Activated effector memory CD4-positive, alpha-beta T cell treated with Interleukin-2 at 50 U/mL for 16 hours (primary cell): ENCODE results near the gene TXNRD1.
"Not testable (repeated sequence)": the region's sequence is repeated elsewhere in the genome, so short reads cannot be mapped to it uniquely, and the experiment has no call there.

Source experiments
- DNase-seq: peaks from one replicate; pipeline ENCODE4 v3.0.0-alpha.2; 2020

The TXNRD1 gene

DNA sequence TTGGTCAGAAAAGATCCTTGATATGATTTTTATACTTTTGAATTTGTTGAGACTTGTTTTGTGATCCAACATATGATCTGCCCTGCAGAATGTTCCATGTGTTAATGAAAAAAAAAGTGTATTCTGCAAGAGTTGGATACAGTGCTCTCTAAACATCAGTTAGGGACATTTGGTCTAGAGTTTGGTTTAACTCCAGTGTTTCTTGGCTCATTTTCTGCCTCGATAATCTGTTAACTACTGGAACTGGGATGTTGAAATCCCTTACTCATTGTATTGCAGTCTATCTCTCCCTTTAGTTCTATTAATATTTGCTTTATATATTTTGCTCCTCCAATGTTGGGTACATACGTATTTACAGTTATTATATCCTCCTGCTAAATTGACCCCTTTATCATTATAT, 18.3 kb upstream of the TXNRD1 start:
- DNase-seq, result no peak

DNA sequence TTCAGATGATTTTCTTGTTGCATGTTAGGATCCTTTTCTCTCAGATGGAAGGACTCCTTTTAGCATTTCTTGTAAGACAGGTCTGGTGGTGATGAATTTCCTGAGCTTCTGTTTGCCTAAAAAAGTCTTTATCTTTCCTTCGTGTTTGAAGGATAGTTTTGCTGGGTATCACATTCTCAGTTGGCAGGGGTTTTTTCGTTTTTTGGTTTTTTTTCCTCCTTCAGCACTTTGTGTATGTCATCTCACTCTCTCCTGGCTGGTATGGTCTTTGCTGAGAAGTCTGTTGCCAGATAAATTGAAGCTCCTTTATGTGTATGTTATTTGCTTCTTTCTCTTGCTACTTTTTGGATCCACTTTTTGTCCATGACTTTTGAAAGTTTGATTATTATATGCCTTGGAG, 15.6 kb upstream of the TXNRD1 start:
- no peak for DNase-seq

DNA sequence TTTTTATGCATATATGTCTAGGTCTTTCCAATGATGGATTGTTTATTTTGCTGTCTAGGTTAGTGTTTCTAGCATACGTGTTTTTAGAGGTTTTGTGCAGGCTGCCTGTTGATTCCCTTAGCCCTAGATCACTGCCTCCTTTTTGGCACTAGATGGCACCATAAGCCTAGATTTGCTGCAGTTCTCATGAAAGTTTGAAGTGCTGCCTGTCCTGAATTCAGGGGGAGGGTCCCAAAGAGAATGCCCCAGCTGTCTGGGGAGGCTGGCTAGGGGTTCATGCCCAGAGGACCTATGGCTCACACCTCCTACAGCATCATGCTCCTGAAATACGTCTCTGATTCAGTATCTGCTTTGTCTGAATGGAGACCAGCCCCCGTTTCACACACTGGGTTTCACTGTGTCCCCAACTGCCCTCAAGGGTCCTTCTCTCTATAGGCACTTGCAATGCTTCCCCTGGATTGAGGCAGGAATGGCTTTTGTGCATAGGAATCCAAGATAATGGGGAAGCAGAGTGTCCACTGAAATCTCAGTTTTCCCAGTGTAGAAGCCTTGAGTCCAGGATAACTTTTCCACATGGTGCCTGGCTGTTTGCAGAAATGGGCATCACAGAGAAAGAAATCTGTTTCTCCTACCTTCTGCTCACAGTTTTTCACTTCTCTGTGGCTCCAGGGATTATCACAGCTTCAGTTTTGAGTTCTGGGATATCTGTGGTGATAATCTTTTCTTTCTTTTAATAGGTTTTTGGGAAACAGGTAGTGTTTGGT, 14.2 kb upstream of the TXNRD1 start:
- peak; percentile 20 for DNase-seq

DNA sequence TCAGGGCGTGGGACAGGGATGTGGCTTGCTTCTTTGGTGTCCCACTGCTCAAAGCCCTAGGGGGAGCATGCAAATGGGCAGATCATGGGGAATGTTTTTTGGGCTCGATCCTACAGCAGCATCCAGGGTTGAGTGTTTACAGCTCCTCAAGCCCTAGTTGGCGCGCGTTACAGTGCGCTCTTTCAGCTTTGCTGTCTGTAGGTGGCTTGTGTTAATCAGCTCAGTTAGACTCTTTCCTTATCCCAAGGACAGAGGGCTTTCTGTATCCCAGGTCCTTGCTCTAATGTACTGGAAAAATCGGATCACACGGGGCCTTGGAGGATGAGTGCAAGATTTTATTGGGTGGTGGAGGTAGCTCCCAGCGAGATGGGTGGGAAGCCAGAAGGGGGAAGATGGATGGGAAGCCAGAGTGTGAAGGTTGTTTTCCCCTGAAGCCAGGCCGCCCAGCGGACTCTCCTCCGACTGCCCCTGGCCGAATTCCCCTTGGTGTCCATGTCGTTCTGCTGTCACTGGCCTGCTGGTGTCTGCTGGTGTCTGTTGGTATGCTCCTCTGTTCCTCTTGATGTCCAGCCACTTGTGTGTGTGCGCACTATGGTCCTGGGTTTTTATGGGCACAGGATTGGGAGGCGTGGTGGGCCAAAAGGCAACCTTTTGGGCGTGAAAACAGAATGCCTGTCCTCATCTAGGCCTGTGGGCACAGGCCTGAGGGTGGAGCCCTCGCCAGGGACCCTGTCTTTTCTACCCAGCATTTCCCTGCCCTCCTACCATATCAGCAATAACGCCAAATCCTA, 10.7 kb upstream of the TXNRD1 start:
- DNase-seq, result no peak

DNA sequence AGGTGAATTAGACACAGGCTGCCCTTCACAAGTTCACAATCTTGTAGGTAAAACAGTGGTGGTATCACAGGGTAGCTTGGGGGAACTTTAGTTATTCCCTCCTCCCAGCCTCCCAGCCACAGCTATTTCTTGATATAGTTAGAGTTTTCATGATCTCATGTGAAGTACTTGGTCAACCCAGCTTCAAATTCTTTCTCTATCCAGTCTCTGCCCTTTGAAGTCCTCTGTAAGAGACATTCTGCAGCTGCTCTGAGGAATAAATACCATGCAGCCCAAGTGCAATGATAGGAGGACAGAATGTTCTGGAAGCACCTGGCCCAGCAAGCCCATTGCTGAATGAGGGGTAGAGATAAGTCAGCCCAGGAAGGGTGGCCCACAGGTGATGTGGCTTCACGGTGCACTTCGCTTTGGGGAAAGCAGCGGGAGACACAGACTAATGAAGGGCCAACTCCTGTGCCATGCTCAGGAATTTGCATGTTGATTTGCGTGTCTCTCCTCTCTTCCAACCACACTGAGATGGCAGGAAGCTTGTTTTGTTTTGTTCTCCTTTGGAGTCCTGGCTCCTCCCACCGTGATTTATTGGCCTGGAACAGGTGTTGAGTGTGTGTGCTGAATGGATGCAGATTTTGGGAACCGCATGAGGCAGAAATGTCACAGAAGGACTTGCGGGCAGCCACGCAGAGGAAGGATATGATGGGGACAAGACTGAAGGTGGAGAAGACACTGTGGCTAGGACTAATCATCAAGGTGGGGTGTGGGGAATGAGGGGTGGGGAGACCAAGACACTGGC, 8.0 kb upstream of the TXNRD1 start:
- DNase-seq, result no peak

DNA sequence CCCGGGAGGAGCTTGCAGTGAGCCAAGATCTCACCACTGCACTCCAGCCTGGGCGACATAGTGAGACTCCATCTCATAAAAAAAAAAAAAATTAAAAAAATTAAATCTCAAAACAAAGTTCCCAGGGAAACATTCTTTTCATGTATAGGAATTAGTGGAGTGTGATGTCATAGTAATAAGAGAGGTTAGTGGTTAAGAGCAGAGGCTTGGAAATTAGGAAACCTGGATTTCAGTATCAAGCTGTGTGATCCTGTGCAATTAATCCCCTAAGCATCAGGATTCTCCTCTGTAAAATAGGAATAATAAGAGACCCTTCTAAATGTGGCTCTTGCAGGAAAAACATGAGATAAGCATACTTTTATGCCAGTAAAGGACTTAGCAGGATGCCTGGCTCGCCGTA, 3.1 kb upstream of the TXNRD1 start:
- no peak for DNase-seq

DNA sequence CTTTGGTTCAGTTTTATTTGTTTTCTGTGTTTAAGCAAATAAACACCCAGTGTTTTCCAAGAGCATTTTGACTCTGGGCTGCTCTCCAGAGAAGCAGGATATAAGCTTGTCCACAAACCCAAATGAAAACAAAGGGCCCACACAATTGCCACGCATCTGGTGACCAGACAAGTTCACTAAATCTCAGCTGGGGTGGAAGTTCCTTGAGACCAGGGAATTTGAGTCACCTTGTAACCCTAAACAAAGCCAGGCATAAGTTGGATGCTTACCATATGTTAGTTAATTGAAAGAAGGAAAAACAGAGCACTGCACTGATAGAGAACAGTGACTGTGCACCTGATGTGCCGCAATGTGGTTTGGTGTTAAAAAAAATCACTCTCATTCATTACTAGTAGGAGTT, 1.6 kb upstream of the TXNRD1 start:
- no peak for DNase-seq

DNA sequence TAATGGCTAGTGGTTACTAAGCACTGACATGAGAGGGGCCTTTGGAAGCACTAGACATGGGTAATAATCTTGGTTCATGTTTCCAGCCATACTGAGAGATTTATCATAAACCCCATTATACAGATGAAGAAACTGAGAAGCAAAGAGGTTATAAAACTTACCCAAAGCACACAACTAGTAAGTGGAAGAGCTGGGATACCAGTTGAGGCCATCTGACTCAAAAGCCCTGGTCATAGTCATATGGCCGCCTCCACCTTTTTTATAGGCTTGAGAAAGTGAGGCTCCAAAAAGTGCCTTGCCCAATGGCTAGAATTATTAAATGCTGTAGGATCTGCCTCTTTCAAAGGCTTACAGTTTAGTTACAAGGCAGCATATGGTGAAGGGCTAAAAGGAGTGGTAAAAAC, 944 bp downstream of the TXNRD1 start:
- DNase-seq, result no peak

DNA sequence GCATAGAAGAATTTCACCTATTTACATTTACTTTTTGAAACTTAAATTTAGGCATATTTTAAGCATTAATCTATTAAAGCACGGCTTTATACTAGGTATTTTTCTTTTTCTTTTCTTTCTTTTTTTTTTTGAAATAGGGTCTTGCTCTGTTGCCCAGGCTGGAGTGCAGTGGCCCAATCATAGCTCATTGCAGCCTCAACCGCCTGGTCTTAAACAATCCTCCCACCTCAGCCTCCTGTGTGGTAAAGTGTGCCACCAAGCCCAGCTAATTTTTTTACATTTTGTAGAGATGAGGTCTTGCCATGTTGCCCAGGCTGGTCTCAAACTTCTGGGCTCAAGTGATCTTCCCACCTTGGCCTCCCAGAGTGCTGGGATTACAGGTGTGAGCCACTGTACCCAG, 2.9 kb downstream of the TXNRD1 start:
- not testable (repeated sequence) for DNase-seq

DNA sequence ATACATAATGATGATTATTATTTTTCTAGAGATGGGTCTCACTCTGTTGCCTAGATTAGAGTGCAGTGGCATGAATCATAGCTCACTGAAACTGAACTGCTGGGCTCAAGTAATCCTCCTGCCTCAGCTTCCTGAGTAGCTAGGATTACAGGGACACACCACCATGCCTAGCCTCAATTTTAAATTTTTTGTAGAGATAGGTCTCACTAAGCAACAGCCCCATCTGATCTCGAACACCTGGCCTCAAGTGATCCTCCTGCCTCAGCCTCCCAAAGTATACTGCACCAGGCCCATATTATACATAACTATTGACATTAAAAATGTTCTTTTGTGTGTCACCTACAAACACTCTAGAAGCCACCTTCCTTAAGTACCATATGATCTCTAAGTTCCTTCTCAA, 3.4 kb downstream of the TXNRD1 start:
- DNase-seq, result no peak

DNA sequence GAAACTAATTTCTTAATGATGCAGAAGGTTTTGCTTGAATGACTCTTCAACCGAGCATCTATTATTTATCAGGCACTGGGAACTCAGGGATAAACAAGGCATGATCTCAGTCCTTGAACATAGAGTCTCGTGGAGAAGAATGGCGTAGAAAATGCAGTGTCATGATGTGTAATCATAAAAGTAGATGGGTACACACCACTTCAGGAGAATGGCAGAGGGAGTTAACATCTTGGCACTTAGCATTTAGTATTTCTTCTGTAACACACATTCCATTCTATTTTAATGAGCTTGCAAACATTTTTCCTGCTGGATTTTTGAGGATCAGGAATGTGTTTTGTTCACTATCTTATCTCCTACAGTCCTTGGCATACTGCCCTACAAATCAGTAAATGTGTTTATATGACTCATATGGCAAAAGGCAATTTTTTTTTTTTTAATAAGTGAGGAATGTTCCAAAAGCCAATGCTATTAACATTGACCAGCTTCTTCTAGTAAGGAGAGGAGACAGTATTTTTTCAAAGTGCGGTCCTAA, 3.8 kb downstream of the TXNRD1 start:
- DNase-seq, result no peak

DNA sequence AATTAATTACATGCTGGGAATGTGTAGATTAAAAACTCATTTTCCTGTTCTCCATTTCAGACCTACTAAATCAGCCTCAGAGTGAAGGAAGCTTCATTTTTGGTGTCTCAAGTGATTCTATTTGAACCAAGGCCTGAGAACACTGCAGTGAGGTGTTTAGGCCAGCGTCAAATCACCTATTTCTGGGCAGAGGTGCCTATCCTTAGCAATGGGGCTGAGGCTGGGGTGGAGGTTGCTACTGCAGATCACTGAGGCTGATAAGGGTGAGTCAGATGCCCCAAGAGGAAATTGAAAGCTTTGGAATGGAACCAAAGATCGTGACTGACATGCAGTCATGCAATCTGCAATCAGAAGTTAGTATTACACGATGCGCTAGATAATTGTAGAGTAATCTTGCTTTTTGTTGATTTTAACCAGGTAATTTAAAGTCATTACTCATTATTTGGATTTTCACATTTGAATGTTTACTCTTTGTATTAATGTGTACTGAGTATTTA, 4.4 kb downstream of the TXNRD1 start:
- peak; percentile 60 for DNase-seq

DNA sequence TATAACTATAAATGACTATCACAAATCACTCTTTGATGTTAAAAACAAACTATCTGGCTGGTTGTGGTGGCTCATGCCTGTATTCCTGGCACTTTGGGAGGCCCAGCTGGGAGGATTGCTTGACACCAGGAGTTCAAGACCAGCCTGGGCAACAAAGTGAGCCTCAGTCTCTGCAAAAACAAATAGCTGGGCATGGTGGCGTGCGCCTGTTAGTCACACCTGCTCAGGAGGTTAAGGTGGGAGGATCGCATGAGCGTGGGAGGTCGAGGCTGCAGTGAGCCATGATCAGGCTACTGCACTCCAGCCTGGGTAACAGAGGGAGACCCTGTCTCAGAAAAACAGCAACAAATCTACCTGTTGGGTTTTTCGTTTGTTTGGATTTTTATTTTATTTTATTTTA, 5.4 kb downstream of the TXNRD1 start:
- no peak for DNase-seq

DNA sequence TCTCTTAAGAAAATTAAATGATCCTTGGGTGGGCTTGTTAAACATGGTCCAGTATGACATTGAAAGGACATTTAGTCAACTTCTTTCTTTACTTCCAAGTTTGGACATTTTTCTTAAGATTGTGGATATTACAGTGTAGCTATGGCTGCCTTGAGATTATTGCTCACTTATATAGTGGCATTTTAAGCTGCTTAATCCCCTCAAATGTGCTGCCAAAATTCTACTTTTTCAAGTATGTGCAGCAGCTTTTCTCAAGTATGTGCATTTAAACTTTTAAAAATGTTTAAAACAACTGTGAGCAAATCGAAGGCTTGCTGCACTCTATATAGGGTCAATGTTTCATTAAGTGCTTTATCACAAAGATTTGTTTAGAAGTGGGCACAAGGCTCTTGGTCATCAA, 7.4 kb downstream of the TXNRD1 start:
- DNase-seq, result no peak

DNA sequence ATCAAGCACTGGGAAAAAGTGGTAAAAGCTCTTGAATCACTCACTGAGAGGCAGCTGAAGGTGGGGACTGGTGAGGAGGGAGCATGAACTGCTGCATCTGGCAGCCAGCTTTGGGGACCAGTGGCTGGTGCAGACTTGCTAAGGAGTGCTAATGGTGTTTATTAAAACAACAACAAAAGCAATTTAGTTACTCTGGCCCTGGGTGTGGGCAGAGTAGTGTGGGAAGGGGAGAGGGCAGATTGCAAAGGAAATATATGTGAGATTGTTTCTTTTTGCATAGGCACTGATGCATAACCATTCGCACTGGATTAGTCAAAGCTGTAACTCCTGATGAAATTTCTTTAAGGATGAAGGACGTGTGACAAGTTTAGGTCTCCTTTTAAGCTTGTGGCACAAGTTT, 8.1 kb downstream of the TXNRD1 start:
- DNase-seq, result no peak

DNA sequence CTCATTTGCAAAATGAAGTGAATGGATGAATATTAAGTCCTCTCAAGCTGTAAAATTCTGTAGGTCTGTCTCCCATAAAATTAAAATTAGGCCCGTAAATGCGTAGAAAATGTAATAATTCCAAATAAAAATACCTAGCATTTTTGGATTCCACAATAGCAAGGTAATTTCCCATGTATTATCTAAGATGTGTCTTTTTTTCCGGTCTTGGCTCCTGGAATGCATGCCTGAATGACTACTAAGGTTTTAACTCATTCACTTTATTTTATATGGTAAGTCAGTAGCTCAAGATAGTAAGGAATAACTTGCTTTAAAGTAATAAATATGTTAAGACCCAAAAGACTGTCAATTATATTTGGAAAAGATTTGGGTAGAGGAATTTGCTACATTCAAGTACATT, 11.1 kb downstream of the TXNRD1 start:
- DNase-seq, result no peak

DNA sequence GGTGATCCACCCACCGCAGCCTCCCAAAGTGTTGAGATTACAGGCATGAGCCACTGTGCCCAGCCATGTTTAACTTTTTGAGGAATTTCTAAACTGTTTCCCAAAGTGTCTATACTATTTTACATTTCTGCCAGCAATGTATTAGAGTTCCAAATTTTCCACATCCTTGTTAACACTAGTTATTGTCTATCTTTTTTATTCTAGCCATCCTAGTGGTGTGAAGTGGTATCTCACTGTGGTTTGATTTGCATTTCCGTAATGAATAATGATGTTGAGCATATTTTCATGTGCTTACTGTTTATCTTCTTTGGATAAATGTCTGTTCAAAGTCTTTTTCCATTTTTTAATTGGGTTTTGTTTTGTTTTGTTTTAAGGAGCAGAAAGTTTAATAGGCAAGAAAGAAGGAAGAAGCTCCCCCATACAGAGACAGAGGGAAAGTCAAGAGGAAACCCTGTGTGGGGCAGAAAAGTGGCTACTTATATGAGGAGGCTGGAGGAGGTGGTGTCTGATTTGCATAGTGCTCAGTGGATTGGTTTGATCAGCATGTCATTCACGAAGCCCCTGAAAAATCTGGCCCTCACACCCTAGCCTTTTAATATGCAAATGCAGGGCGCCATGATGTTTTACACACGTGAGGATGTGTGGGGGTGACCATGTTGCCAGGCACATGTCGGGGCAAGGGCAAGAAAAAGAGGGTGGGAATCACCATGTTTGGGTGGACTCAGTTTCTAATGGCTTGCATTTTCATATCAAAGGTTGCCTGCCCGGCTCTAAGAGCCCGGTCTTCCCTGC, 14.9 kb downstream of the TXNRD1 start:
- no peak for DNase-seq

DNA sequence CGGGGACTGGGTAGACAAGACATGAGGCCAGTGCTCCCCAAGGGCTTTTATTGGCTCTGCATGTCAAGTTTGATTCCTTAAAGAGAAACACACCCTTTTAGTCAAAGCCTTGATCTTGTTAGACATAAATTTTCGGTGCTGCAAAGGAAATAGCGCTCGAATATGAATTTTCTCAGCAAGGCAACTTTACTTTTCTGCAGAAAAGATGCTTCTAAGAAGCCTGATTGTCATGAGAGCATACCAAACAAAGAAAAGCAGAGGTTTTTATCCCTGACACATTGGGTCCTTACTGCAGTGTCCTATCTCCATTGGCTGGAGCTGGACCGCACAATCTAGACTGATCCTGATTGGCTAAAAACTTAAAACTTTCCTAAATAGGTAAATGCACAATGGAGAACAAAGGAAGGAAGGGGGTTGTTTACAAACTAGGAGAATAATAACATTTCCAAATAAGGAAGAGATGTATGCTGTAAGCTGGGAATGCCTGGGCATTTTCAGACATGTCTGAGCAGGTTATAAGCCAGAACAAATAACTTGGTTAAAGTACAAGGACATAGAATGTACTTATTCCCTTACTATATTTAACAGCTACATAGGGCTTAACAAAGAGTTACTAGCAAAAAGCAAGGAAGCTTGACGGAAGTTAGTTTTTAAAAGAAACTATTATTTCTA, 17.2 kb downstream of the TXNRD1 start:
- DNase-seq, result no peak

DNA sequence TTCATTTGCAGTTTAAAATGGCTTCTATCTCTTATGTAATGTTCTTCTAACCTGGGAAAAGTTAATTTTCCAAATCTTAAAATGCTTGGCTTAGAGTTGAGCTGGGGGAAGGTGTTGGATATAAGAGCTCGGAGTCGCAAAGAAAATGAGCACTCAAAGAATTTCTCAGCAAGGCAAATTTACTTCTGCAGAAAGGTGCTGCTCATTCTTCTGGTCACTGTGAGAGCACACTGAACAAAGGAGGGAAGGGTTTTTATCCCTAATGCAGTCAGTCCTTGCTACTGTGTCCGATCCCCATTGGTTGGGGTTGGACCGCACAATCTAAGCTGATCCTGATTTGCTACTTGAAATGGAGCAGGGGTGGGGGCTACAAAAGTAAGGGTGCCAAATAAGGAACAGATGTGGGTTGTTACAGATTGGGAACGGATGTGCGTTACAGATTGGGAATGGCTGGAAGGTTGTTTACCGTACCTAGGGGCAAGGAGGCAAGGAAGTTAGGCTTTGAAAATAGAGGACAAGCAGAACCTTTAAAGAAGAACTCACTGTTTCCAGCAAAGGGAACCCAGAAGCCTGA, 19.4 kb downstream of the TXNRD1 start:
- DNase-seq, result no peak

DNA sequence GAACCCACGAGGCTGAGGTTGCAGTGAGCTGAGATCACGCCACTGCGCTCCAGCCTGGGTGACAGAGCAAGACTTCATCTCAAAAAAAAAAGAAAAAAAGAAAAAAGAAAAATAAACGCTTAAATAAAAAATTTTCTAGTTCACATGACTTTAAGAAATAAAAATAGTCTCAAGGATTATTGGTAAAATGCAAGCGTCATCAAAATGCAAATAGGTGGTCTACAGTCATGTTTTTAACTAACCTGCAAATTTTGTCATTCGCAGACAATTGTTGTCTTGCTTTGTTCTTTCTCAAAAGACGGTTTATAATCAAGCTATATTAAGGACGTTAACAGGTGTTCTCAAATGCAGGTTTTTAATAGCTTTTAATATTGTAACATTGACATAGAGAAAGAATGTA, 22.4 kb downstream of the TXNRD1 start:
- no peak for DNase-seq

DNA sequence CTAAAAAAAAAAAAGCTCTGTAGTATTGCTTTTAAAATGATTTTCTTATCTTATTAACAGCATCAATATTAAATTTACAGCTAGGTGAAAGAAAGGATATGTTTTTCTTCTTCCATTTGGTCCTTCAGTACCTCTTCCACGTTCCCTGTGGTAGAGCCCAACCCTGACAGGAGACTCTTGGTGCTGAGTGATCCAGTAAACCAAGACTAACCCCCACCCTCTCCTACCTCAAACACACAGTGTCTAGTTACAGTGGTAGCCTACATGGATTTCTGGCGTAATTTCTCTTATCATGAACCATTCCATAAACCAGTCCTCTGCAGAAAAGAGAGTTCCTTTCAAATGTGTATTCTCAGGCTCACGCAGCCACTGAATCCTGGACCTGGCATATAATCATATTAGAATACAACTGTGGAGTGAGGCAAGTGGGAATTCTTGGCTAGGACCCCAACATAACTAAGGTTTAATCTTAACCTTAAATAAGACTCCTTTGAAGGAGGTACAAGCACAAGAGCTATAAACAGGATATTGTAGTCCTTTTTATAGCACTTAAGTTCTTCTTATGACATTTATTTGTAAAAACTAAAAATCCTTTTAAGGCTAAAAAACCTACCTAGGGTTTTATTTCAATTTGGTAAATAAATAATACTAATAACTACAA, 27.1 kb downstream of the TXNRD1 start:
- no peak for DNase-seq
